Gastroesophageal sphincter (tissue), 3 donors: ENCODE measurements around the gene LAG3.

Experiments used
- EP300 ChIP-seq: sonication (generic); formaldehyde crosslinking; IDR thresholded peaks from one replicate; pipeline ENCODE4 v1.6.1; 2017; ENCODE audit warnings: antibody characterized with exemption, mild to moderate bottlenecking
- POLR2A ChIP-seq, 2 donors: fragments of 450-650 bp; IDR thresholded peaks; one replicate each; pipeline ENCODE4 v1.6.1; 2017; ENCODE audit warnings: antibody characterized with exemption in 2 of 2, mild to moderate bottlenecking in 2 of 2, moderate library complexity in 1 of 2
- TF ChIP-seq, protein P1 (sequence below), 4 experiments: fragments of 200-600 bp in 2 of 4; fragments of 450-650 bp in 2 of 4; sonication (generic) in 1 of 4; IDR thresholded peaks; one replicate each; pipeline ENCODE4 v1.5.1; 2017 to 2019; ENCODE audit warnings: antibody characterized with exemption in 4 of 4, mild to moderate bottlenecking in 2 of 4, moderate library complexity in 2 of 4

DNA sequence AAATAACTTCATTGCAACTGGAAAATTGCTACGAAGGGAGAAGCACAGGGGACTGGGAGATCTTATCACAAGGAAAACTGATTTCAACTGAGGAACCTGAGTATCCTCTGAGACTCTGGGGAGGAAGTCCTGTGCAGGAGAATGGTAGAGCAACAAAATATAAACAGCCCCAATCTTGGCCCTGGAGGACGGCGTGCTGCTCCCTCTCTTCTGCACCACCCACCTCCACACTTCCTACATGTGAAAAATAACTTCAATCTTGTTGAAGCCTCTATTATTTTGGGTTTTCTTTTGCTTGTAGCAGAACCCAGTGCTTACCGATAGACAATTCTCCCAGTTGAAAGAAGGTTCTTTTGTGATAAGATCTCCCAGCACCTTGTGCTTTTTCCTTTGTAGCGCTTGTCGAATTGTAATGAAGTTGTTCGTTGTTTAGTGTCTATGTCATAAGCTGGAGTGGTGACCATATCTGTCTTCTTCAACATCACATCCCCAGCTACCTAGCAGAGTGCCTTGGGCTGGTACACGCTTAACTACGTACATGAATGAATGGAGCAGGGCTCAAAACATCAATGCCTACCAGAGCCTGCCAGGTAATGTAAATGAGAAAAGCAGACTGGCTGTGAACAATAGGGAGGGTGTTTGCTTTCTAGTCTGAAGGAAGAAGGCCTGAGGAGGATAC, 14.2 kb downstream of the LAG3 start:
- TF ChIP-seq, protein P1, sequence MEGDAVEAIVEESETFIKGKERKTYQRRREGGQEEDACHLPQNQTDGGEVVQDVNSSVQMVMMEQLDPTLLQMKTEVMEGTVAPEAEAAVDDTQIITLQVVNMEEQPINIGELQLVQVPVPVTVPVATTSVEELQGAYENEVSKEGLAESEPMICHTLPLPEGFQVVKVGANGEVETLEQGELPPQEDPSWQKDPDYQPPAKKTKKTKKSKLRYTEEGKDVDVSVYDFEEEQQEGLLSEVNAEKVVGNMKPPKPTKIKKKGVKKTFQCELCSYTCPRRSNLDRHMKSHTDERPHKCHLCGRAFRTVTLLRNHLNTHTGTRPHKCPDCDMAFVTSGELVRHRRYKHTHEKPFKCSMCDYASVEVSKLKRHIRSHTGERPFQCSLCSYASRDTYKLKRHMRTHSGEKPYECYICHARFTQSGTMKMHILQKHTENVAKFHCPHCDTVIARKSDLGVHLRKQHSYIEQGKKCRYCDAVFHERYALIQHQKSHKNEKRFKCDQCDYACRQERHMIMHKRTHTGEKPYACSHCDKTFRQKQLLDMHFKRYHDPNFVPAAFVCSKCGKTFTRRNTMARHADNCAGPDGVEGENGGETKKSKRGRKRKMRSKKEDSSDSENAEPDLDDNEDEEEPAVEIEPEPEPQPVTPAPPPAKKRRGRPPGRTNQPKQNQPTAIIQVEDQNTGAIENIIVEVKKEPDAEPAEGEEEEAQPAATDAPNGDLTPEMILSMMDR (IDR thresholded peaks at IDR 0.05), result no peak
- TF ChIP-seq POLR2A (IDR thresholded peaks at IDR 0.05) (no peak), EP300 (no peak)
